ENCODE measurements around the gene KRT86.

The KRT86 gene

DNA sequence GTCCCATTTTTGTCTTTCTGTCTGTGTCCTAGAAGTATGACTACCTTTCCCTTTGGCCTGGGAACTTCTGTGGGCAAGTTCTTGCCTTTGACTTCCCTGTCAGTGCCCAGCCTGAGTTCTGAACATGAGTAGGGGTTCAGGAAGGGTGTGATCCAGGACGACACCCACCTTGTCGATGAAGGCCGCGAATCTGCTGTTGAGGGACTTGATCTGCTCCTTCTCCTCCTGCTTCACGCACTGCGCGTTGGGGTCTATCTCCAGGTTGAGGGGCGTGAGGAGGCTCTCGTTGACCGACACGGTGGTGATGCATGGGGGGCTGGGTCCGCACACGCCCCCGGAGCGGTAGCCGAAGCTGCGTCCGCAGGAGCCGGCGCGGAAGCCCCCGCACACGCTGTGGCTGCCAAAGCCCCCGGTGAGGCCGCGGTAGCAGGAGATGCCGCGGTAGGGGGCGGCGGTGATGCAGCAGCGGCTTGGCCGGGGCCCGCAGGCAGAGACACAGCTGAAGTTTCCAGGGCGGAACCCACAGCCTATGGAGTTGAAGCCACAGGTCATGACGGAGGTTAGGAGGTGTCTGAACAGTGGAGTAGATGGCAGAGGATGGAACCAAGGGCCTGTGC is 46.4 kb downstream of the KRT86 start, which contains the start of gene KRT83:
Gene KRT83 (minus strand): TSS at position 615 of the 617 bp plus-strand sequence. CDS start 63 bp downstream, at position 552.
- intact Hi-C loops (cut with DNase I; ENCODE audit: low total_unique reads) = no loop called here
- no peaks in the 10 kb centered on the region for H3K9me3 ChIP-seq
- peaks cover 0 to 4% (median 0%) of the 10 kb centered on the region in 4 donors for H3K4me1 ChIP-seq
- H3K4me3 ChIP-seq = no peak within 1 kb of the TSS
- peak in 1 of 2 donors; percentile 46 for DNase-seq
- H3K27me3 ChIP-seq = peaks cover 0 to 24% of the 10 kb centered on the region in 2 donors
- TF ChIP-seq, protein P1, sequence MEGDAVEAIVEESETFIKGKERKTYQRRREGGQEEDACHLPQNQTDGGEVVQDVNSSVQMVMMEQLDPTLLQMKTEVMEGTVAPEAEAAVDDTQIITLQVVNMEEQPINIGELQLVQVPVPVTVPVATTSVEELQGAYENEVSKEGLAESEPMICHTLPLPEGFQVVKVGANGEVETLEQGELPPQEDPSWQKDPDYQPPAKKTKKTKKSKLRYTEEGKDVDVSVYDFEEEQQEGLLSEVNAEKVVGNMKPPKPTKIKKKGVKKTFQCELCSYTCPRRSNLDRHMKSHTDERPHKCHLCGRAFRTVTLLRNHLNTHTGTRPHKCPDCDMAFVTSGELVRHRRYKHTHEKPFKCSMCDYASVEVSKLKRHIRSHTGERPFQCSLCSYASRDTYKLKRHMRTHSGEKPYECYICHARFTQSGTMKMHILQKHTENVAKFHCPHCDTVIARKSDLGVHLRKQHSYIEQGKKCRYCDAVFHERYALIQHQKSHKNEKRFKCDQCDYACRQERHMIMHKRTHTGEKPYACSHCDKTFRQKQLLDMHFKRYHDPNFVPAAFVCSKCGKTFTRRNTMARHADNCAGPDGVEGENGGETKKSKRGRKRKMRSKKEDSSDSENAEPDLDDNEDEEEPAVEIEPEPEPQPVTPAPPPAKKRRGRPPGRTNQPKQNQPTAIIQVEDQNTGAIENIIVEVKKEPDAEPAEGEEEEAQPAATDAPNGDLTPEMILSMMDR (IDR thresholded peaks at IDR 0.05) = no peak
- H3K36me3 ChIP-seq = no peaks in the 10 kb centered on the region
- no peak within 1 kb of the TSS for H3K27ac ChIP-seq

- H3K9me3 ChIP-seq = no peaks in the 10 kb centered on the region
- TF ChIP-seq, protein P1 (IDR thresholded peaks at IDR 0.05) = no peak
- DNase-seq = peak in 1 of 2 donors; percentile 54
- H3K4me3 ChIP-seq = no peak overlapping the region
- H3K4me1 ChIP-seq = peaks cover 0 to 10% (median 0%) of the 10 kb centered on the region in 4 donors
- no peaks in the 10 kb centered on the region for H3K36me3 ChIP-seq
- peaks cover 0 to 24% of the 10 kb centered on the region in 2 donors for H3K27me3 ChIP-seq
- H3K27ac ChIP-seq = no peak overlapping the region
- intact Hi-C loops (cut with DNase I; ENCODE audit: low total_unique reads) = no loop called here
Measured at GRCh38 chr12:52321418-52321817, 47.0 kb downstream of the KRT86 start.

GRCh38 chr12:52322069-52322468 is 47.6 kb downstream of the KRT86 start:
- no peak overlapping the region for H3K27ac ChIP-seq
- TF ChIP-seq, protein P1 (IDR thresholded peaks at IDR 0.05) = no peak
- H3K36me3 ChIP-seq = no peaks in the 10 kb centered on the region
- no peak overlapping the region for H3K4me3 ChIP-seq
- intact Hi-C loops (cut with DNase I; ENCODE audit: low total_unique reads) = no loop called here
- H3K9me3 ChIP-seq = no peaks in the 10 kb centered on the region
- H3K4me1 ChIP-seq = peaks cover 0 to 11% (median 0%) of the 10 kb centered on the region in 4 donors
- DNase-seq = no peak
- peaks cover 0 to 24% of the 10 kb centered on the region in 2 donors for H3K27me3 ChIP-seq

DNA sequence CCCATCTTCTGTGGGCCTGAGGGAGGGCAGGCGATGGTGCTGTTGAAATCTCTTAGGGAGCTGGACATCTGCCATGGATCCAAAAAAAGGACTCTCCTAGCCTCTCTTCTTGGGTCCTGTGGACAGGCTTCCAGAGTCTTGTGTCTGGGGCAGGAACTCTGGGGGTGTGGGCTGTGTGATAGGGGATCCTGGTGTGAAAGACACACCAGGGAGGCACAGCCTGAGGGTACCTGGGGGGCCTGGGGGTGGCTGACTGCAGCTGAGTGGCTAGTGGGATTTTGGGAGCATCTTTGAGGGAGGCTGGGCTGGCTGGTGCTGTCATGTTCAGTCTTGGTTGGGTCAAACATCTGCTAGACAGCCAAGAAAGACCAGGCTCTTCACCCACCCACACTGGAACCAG is 48.6 kb downstream of the KRT86 start:
- Histone ChIP-seq H3K4me1 (peaks cover 0 to 18% (median 5%) of the 10 kb centered on the region in 4 donors), H3K4me3 (no peak overlapping the region), H3K27me3 (peaks cover 0 to 24% of the 10 kb centered on the region in 2 donors), H3K27ac (no peak overlapping the region), H3K36me3 (no peaks in the 10 kb centered on the region), H3K9me3 (no peaks in the 10 kb centered on the region)
- DNase-seq = peak in 1 of 2 donors; percentile 31
- TF ChIP-seq, protein P1 (IDR thresholded peaks at IDR 0.05) = no peak
- intact Hi-C loops (cut with DNase I; ENCODE audit: low total_unique reads) = no loop called here

DNA sequence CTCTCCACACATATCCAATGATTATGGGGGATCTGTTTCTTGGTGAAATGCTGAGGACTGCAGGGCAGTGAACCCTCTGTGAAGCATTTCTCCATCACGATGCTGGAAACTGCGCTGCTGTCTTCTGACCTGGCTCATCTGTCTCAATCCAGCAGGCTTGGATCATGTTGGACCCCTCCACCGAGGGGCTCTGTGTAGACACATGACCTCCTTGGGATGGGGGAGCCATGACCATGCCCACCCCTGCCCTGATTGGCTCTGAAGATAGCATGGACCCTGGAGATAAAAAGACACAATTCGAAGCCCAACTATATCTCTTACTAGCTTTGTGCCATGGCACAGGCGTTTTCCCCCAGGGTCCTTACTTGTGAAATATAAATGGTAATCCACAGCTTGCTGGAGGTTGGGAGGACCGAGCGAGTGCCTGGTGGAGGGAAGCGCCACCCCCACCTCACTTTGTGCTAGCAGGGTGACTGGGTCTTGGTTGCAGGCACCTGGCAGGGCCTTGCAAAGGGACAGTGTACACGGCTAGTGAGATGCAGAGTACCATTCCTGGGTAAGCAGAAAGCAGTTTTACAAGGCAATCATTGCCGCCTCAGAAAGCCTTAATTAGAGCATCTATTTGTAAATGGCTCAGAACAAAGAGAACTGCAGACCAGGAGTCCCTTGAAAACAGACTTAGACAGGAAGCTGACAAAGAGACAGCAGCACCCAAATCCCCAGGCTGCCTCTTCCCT is 49.1 kb downstream of the KRT86 start:
- no peaks in the 10 kb centered on the region for H3K36me3 ChIP-seq
- H3K27me3 ChIP-seq = peaks cover 0 to 24% of the 10 kb centered on the region in 2 donors
- DNase-seq = peak in 1 of 2 donors; percentile 49
- no peaks in the 10 kb centered on the region for H3K9me3 ChIP-seq
- no peak overlapping the region for H3K4me3 ChIP-seq
- H3K4me1 ChIP-seq = peaks cover 0 to 18% (median 5%) of the 10 kb centered on the region in 4 donors
- intact Hi-C loops (cut with DNase I; ENCODE audit: low total_unique reads) = no loop called here
- TF ChIP-seq, protein P1 (IDR thresholded peaks at IDR 0.05) = no peak
- no peak overlapping the region for H3K27ac ChIP-seq
